HepG2 (cell line): ENCODE results near the gene MTM1. TPM values are rescaled to one million over a fixed set of nuclear protein-coding genes. Genes with fewer than 3 reads are reported as not detected.
A peak's percentile ranks its signal among the peaks of the same experiment; 100 is the strongest.

ENCODE experiments used
- ASH2L ChIP-seq: fragments of 300-600, 200-600 bp; sonication (generic); IDR thresholded peaks from 2 replicates; pipeline ENCODE4 v1.7.0; 2017; ENCODE audit warnings: low read depth, mild to moderate bottlenecking, moderate library complexity, mixed read lengths, low read length; ENCODE audit not compliant: insufficient read length
- CHCHD3 ChIP-seq: sonication (generic); formaldehyde crosslinking; IDR thresholded peaks from 2 replicates; pipeline ENCODE4 v1.8.0; 2022; ENCODE audit warnings: mild to moderate bottlenecking, missing genetic modification reagents, moderate library complexity
- DPF2 ChIP-seq: sonication (generic); formaldehyde crosslinking; IDR thresholded peaks from 2 replicates; pipeline ENCODE4 v1.4.0; 2020; ENCODE audit warnings: mild to moderate bottlenecking, low read depth, missing genetic modification reagents, borderline replicate concordance
- FOXA3 ChIP-seq: IDR thresholded peaks from 2 replicates; pipeline ENCODE4 v1.6.1; 2016; ENCODE audit warnings: missing genetic modification reagents, missing compliant biosample characterization
- GTF3A ChIP-seq: sonication (generic); formaldehyde crosslinking; conservative IDR thresholded peaks from 2 replicates; pipeline ENCODE4 v1.4.0; 2020; ENCODE audit warnings: mild to moderate bottlenecking, missing genetic modification reagents
- MBD4 ChIP-seq: IDR thresholded peaks from 2 replicates; pipeline ENCODE4 v1.6.1; 2012; ENCODE audit warnings: low read length, inconsistent platforms, borderline replicate concordance
- MED13 ChIP-seq: sonication (generic); formaldehyde crosslinking; IDR thresholded peaks from 2 replicates; pipeline ENCODE4 v1.5.0; 2020; ENCODE audit warnings: missing genetic modification reagents
- MEIS2 ChIP-seq: sonication (generic); formaldehyde crosslinking; IDR thresholded peaks from 2 replicates; pipeline ENCODE4 v1.9.0; 2021; ENCODE audit warnings: mild to moderate bottlenecking, missing genetic modification reagents
- NCOA2 ChIP-seq: sonication (generic); formaldehyde crosslinking; IDR thresholded peaks from 2 replicates; pipeline ENCODE4 v1.8.0; 2022; ENCODE audit warnings: inconsistent platforms
- NFIC ChIP-seq: IDR thresholded peaks from 2 replicates; pipeline ENCODE4 v1.6.1; 2012; ENCODE audit warnings: mild to moderate bottlenecking, low read length, inconsistent platforms
- POGZ ChIP-seq: sonication (generic); formaldehyde crosslinking; IDR thresholded peaks from 2 replicates; pipeline ENCODE4 v1.4.0; 2020; ENCODE audit warnings: mild to moderate bottlenecking, missing genetic modification reagents
- POLR2AphosphoS5 ChIP-seq: IDR thresholded peaks from 2 replicates; pipeline ENCODE4 v1.6.1; 2012; ENCODE audit warnings: low read depth, low read length
- REXO4 ChIP-seq: sonication (generic); formaldehyde crosslinking; IDR thresholded peaks from 2 replicates; pipeline ENCODE4 v1.8.0; 2022; ENCODE audit warnings: missing genetic modification reagents, mild to moderate bottlenecking, borderline replicate concordance
- TCF12 ChIP-seq, 2 experiments: fragments of 450-650 bp in 1 of 2; sonication (generic) in 1 of 2; formaldehyde crosslinking in 1 of 2; IDR thresholded peaks; 2 replicates each; pipeline versions ENCODE4 v1.6.1 to v1.8.0; 2017 to 2022; ENCODE audit warnings: antibody characterized with exemption in 1 of 2, mild to moderate bottlenecking in 1 of 2, missing genetic modification reagents in 1 of 2, moderate library complexity in 1 of 2
- TEAD3 ChIP-seq: optimal IDR thresholded peaks from 2 replicates; pipeline ENCODE3; 2016; ENCODE audit warnings: borderline replicate concordance
- ZNF136 ChIP-seq: sonication (generic); formaldehyde crosslinking; IDR thresholded peaks from 2 replicates; pipeline ENCODE4 v1.8.1; 2022; ENCODE audit warnings: low read depth, mild to moderate bottlenecking, moderate library complexity, missing genetic modification reagents
- ZNF17 ChIP-seq: sonication (generic); formaldehyde crosslinking; IDR thresholded peaks from 2 replicates; pipeline ENCODE4 v1.5.0; 2020; ENCODE audit warnings: mild to moderate bottlenecking, missing genetic modification reagents
- ZNF253 ChIP-seq: sonication (generic); formaldehyde crosslinking; IDR thresholded peaks from 2 replicates; pipeline ENCODE4 v1.8.0; 2022; ENCODE audit warnings: mild to moderate bottlenecking, missing genetic modification reagents, borderline replicate concordance
- ZNF7 ChIP-seq: IDR thresholded peaks from 2 replicates; pipeline ENCODE4 v1.6.1; 2016; ENCODE audit warnings: missing biosample characterization, missing genetic modification reagents
- ZSCAN22 ChIP-seq: sonication (generic); formaldehyde crosslinking; IDR thresholded peaks from 2 replicates; pipeline ENCODE4 v1.4.0; 2020; ENCODE audit warnings: mild to moderate bottlenecking, missing genetic modification reagents
- polyA plus RNA-seq, 8 experiments: library from polyadenylated mRNA; depleted of rRNA in 3 of 8; stranded (reverse) in 7 of 8; unstranded in 1 of 8; fragments of >200 nt; fragmentation: Illumina TruSeq in 4 of 8; extraction: Trizol in 4 of 8; gene quantifications; 2 replicates each; pipeline versions ENCODE4 v1.2.1 to v1.2.3, GENCODE V29; 2011 to 2016; ENCODE audit warnings: low read depth in 4 of 8, missing spikeins in 1 of 8, mixed read lengths in 1 of 8; ENCODE audit not compliant: insufficient read depth in 1 of 8
- total RNA-seq, 5 experiments: library from RNA; depleted of rRNA; stranded (reverse); fragments of >200 nt; fragmentation: Illumina TruSeq; extraction: Trizol; gene quantifications; 2 replicates each; pipeline ENCODE4 v1.2.3, GENCODE V29; 2016; ENCODE audit warnings: low read depth in 1 of 5
- TF ChIP-seq, protein P1 (sequence below): sonication (generic); formaldehyde crosslinking; IDR thresholded peaks from 2 replicates; pipeline ENCODE4 v1.4.0; 2020; ENCODE audit warnings: missing genetic modification reagents
- TF ChIP-seq, protein P2 (sequence below): sonication (generic); formaldehyde crosslinking; IDR thresholded peaks from 2 replicates; pipeline ENCODE4 v1.5.1; 2020; ENCODE audit warnings: mild to moderate bottlenecking, missing genetic modification reagents, borderline replicate concordance

Gene MTM1
- total and polyA plus RNA-seq, 2 of the 13 experiments (the other 11 are each of a cell fraction or from before 2014, with no cell fraction given): 12.0 to 15.2 TPM

DNA sequence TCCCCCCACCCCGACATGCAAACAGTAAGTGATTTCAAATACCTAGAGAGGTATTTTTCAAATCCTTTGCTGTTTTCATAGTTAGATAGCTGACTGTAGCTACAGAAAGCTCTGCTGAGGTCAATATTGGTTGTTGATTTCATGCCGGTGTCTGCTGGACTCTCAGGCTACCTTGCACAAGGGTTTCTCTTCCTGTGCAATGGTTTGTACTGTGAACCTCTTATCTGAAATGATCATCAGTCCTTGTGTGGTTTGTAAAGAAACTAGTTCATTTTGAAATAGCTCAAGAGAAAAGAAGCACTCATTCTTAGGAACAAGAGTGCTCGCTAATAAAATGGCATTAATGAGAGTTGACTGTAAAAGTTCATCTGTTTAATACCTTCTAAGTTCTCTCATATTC is 2.1 kb downstream of the MTM1 start (continued):
- peak; percentile 69; the same call in 1 of the 2 replicates for TF ChIP-seq DPF2 (CRISPR knock-in tag)
- TF ChIP-seq MEIS2 (CRISPR knock-in tag): no peak
- TF ChIP-seq CHCHD3 (CRISPR knock-in tag): no peak
- no peak for TF ChIP-seq GTF3A (CRISPR knock-in tag)
- TF ChIP-seq FOXA3 (CRISPR knock-in tag): peak; percentile 82
- TF ChIP-seq, protein P1, sequence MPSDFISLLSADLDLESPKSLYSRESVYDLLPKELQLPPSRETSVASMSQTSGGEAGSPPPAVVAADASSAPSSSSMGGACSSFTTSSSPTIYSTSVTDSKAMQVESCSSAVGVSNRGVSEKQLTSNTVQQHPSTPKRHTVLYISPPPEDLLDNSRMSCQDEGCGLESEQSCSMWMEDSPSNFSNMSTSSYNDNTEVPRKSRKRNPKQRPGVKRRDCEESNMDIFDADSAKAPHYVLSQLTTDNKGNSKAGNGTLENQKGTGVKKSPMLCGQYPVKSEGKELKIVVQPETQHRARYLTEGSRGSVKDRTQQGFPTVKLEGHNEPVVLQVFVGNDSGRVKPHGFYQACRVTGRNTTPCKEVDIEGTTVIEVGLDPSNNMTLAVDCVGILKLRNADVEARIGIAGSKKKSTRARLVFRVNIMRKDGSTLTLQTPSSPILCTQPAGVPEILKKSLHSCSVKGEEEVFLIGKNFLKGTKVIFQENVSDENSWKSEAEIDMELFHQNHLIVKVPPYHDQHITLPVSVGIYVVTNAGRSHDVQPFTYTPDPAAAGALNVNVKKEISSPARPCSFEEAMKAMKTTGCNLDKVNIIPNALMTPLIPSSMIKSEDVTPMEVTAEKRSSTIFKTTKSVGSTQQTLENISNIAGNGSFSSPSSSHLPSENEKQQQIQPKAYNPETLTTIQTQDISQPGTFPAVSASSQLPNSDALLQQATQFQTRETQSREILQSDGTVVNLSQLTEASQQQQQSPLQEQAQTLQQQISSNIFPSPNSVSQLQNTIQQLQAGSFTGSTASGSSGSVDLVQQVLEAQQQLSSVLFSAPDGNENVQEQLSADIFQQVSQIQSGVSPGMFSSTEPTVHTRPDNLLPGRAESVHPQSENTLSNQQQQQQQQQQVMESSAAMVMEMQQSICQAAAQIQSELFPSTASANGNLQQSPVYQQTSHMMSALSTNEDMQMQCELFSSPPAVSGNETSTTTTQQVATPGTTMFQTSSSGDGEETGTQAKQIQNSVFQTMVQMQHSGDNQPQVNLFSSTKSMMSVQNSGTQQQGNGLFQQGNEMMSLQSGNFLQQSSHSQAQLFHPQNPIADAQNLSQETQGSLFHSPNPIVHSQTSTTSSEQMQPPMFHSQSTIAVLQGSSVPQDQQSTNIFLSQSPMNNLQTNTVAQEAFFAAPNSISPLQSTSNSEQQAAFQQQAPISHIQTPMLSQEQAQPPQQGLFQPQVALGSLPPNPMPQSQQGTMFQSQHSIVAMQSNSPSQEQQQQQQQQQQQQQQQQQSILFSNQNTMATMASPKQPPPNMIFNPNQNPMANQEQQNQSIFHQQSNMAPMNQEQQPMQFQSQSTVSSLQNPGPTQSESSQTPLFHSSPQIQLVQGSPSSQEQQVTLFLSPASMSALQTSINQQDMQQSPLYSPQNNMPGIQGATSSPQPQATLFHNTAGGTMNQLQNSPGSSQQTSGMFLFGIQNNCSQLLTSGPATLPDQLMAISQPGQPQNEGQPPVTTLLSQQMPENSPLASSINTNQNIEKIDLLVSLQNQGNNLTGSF (CRISPR knock-in tag): no peak
- peak; percentile 66 for TF ChIP-seq TEAD3 (CRISPR knock-in tag)
- TF ChIP-seq ZNF17: no peak
- no peak for TF ChIP-seq ZSCAN22
- no peak for TF ChIP-seq ZNF7 (CRISPR knock-in tag)
- TF ChIP-seq MED13 (CRISPR knock-in tag): peak; percentile 53; the same call in 1 of the 2 replicates
- TF ChIP-seq ZNF253 (CRISPR knock-in tag): no peak
- no peak; the same call in 1 of the 2 replicates for TF ChIP-seq NFIC
- TF ChIP-seq POLR2AphosphoS5: peak; percentile 42; the same call in 1 of the 2 replicates
- no peak for TF ChIP-seq REXO4
- TF ChIP-seq ASH2L: peak; percentile 64
- peak; percentile 80 for TF ChIP-seq NCOA2
- TF ChIP-seq ZNF136: no peak
- TF ChIP-seq, protein P2, sequence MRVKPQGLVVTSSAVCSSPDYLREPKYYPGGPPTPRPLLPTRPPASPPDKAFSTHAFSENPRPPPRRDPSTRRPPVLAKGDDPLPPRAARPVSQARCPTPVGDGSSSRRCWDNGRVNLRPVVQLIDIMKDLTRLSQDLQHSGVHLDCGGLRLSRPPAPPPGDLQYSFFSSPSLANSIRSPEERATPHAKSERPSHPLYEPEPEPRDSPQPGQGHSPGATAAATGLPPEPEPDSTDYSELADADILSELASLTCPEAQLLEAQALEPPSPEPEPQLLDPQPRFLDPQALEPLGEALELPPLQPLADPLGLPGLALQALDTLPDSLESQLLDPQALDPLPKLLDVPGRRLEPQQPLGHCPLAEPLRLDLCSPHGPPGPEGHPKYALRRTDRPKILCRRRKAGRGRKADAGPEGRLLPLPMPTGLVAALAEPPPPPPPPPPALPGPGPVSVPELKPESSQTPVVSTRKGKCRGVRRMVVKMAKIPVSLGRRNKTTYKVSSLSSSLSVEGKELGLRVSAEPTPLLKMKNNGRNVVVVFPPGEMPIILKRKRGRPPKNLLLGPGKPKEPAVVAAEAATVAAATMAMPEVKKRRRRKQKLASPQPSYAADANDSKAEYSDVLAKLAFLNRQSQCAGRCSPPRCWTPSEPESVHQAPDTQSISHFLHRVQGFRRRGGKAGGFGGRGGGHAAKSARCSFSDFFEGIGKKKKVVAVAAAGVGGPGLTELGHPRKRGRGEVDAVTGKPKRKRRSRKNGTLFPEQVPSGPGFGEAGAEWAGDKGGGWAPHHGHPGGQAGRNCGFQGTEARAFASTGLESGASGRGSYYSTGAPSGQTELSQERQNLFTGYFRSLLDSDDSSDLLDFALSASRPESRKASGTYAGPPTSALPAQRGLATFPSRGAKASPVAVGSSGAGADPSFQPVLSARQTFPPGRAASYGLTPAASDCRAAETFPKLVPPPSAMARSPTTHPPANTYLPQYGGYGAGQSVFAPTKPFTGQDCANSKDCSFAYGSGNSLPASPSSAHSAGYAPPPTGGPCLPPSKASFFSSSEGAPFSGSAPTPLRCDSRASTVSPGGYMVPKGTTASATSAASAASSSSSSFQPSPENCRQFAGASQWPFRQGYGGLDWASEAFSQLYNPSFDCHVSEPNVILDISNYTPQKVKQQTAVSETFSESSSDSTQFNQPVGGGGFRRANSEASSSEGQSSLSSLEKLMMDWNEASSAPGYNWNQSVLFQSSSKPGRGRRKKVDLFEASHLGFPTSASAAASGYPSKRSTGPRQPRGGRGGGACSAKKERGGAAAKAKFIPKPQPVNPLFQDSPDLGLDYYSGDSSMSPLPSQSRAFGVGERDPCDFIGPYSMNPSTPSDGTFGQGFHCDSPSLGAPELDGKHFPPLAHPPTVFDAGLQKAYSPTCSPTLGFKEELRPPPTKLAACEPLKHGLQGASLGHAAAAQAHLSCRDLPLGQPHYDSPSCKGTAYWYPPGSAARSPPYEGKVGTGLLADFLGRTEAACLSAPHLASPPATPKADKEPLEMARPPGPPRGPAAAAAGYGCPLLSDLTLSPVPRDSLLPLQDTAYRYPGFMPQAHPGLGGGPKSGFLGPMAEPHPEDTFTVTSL (CRISPR knock-in tag): peak; percentile 54; the same call in 1 of the 2 replicates
- peak; percentile 25; the same call in 1 of the 2 replicates for TF ChIP-seq POGZ (CRISPR knock-in tag)
- no peak for TF ChIP-seq MBD4
- no peak for TF ChIP-seq TCF12 (IDR thresholded peaks at IDR 0.05)
- TF ChIP-seq TCF12 (CRISPR knock-in tag; IDR thresholded peaks at IDR 0.05): no peak
